HFFc6 (cell line): Measurements from ENCODE around the gene EFCAB6. TPM values are rescaled to one million over a fixed set of nuclear protein-coding genes. Genes with fewer than 3 reads are reported as not detected.

ENCODE experiments used
- DNase-seq: peaks from one replicate; pipeline ENCODE4 v3.0.0-alpha.2; 2018
- H3K27ac Mint-ChIP-seq: 2 replicates; pipeline ENCODE4 v1.8.0; 2020; ENCODE audit warnings: mild to moderate bottlenecking, mixed read lengths
- H3K27me3 Mint-ChIP-seq: 2 replicates; pipeline ENCODE4 v1.8.0; 2021; ENCODE audit warnings: mild to moderate bottlenecking, moderate library complexity, mixed read lengths; ENCODE audit not compliant: insufficient read depth
- H3K36me3 Mint-ChIP-seq: 2 replicates; pipeline ENCODE4 v1.8.0; 2021; ENCODE audit warnings: low read depth, mixed read lengths
- H3K4me1 Mint-ChIP-seq: 2 replicates; pipeline ENCODE4 v1.8.0; 2020; ENCODE audit warnings: low read depth, mixed read lengths
- H3K4me3 Mint-ChIP-seq: 2 replicates; pipeline ENCODE4 v1.8.0; 2020; ENCODE audit warnings: mild to moderate bottlenecking, moderate library complexity, mixed read lengths
- H3K9me3 Mint-ChIP-seq: 2 replicates; pipeline ENCODE4 v1.8.0; 2020; ENCODE audit warnings: mild to moderate bottlenecking, mixed read lengths
- CTCF ChIP-seq: fragments of 200-600 bp; sonication (generic); IDR thresholded peaks from 2 replicates; pipeline ENCODE4 v1.5.0; 2021; ENCODE audit warnings: antibody characterized with exemption, mild to moderate bottlenecking
- total RNA-seq, 6 experiments: library from RNA; stranded (reverse); fragmentation: NEBNext Ultra II Directional; extraction: Animal tissue kit (Norgen Biotek cat#: 25700); gene quantifications; 2 replicates in 1 of 6; 3 replicates in 5 of 6; pipeline ENCODE4 v1.2.3, GENCODE V29; 2021

EFCAB6 gene
- total RNA-seq, 6 experiments from 2014 or later: 0.33 to 0.95 (median 0.64) TPM

DNA sequence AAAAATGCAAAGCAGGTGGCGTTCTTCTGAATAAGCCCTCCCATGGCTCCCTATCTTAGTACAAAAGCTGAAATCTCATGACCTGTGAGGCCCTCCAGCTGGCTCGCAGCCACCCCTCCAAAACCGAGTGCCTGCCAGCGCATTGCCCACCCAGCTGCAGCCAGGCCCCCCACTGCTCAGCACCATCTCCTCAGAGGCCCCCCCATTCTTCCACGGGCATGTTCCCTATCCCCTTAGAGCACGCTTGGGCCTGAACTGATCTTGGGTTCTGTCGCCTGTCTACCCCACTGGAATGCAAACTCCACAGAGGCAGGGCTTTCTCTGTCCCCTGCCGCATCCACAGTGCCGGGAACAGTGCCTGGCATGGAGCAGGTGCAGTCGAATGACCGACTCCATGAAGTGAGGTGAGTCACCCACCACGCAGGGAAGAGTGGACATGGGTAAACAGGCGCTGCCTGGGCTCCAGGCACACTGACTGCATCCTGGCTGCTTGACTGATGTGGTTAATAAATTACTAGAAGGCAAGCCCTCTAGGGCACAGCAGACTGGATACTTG is 11.3 kb upstream of the EFCAB6 start:
- Mint-ChIP-seq H3K27ac (no peak overlapping the region), H3K4me1 (peaks cover 17% of the 10 kb centered on the region)

DNA sequence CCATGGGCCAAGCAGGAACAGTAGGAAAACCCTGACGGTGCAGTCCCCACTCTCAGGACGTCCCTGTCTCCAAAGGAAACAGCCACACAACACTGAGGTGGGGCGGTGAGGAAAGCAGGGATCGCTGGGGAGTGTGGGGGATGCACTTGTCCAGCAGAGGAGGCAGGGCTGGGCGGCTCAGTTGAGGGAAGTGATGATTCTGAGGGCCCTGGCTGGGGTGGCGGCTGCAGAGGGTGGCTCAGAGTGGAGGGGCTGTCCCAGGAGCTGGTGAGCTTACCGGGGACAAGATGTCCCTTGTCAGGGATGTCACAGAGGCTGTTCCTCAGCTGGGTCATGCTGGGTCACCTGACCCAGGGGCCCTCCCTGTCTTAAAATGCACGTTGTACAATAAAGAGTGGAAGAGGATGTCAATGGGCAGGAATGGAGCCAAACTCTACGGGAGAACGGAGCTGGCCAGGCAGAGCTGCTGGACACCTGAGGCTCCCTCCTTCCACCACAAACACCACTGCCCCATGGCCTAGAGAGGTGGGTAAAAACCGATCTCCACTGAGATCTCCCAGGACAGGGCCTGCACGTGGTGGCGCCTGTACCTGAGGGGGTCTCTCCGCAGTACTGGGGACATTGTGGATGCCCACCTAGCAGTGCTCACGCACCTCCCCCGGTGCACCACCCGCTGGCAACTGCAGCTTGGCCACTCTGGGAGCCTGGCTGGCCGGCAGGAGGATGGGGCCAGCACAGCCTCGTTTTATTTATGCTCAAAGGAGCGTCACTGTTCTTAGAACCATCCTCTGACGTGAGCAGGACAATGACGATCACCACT is 9.7 kb upstream of the EFCAB6 start:
- no peaks in the 10 kb centered on the region for H3K36me3 Mint-ChIP-seq
- no peaks in the 10 kb centered on the region for H3K9me3 Mint-ChIP-seq
- H3K27ac Mint-ChIP-seq: no peak overlapping the region
- peaks cover 14% of the 10 kb centered on the region for H3K4me1 Mint-ChIP-seq
- no peak overlapping the region for H3K4me3 Mint-ChIP-seq
- TF ChIP-seq CTCF: no peak
- DNase-seq: no peak
- peaks cover 34% of the 10 kb centered on the region for H3K27me3 Mint-ChIP-seq

More for the DNA sequence above, 11.3 kb upstream of the EFCAB6 start:
- no peak for DNase-seq
- H3K9me3 Mint-ChIP-seq: no peaks in the 10 kb centered on the region
- no peak overlapping the region for H3K4me3 Mint-ChIP-seq
- TF ChIP-seq CTCF: no peak
- peaks cover 31% of the 10 kb centered on the region for H3K27me3 Mint-ChIP-seq
- no peaks in the 10 kb centered on the region for H3K36me3 Mint-ChIP-seq

DNA sequence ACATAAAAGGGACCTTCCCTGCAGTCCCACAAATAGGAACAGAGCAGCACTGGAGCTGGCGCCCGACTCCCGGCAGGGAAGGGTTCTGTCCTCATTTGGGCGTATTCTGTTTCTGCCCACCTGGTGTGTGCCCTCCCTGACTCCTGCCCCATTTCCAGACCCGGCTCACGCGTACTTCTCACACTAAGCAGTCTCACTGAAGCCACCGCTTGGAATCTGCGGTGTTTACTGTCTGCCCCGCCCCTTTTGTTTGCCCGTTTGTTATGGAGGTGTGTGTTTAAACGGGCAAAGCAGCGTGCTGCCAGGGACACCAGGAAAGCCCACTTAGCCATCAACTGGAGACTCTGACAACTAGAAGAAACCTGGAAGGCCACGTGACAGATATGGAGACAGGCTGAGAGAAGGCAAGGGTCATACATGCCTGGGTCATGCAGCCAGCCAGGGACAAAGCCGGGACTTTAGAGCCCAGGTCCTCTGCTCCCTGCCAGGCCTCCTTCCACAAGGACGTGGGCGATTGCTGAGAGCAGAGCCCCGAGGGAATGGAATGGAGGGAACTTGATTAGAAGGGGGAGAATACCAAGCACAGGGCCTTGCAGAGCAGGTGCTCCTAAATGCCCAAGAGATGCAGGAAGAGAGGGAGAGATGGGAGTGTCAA is 8.7 kb upstream of the EFCAB6 start:
- no peaks in the 10 kb centered on the region for H3K36me3 Mint-ChIP-seq
- H3K4me3 Mint-ChIP-seq: no peak overlapping the region
- no peaks in the 10 kb centered on the region for H3K9me3 Mint-ChIP-seq
- DNase-seq: no peak
- peaks cover 3% of the 10 kb centered on the region for H3K4me1 Mint-ChIP-seq
- H3K27me3 Mint-ChIP-seq: peaks cover 35% of the 10 kb centered on the region
- no peak for TF ChIP-seq CTCF
- no peak overlapping the region for H3K27ac Mint-ChIP-seq

- H3K27ac Mint-ChIP-seq: no peak overlapping the region
- DNase-seq: no peak
- no peak overlapping the region for H3K4me3 Mint-ChIP-seq
- H3K27me3 Mint-ChIP-seq: peaks cover 35% of the 10 kb centered on the region
- H3K4me1 Mint-ChIP-seq: no peaks in the 10 kb centered on the region
- H3K9me3 Mint-ChIP-seq: no peaks in the 10 kb centered on the region
- TF ChIP-seq CTCF: no peak
- H3K36me3 Mint-ChIP-seq: no peaks in the 10 kb centered on the region
These were observed 8.0 kb upstream of the EFCAB6 start for GRCh38 chr22:43819931-43820640.

GRCh38 chr22:43819421-43819921 is 7.4 kb upstream of the EFCAB6 start:
- DNase-seq: no peak
- Mint-ChIP-seq H3K36me3 (no peaks in the 10 kb centered on the region), H3K9me3 (no peaks in the 10 kb centered on the region), H3K4me3 (no peak overlapping the region), H3K27me3 (peaks cover 35% of the 10 kb centered on the region), H3K4me1 (no peaks in the 10 kb centered on the region), H3K27ac (no peak overlapping the region)
- TF ChIP-seq CTCF: no peak
